GM18873 (cell line): ENCODE results near the gene C1QL1.

ENCODE experiments used
- ATAC-seq: cut with Tn5 transposase; IDR thresholded peaks from one replicate; pipeline ENCODE4 v1.9.1; 2021; ENCODE audit warnings: mild to moderate bottlenecking, moderate library complexity, moderate number of reproducible peaks; ENCODE audit not compliant: unreplicated experiment, low FRiP score

The C1QL1 gene

DNA sequence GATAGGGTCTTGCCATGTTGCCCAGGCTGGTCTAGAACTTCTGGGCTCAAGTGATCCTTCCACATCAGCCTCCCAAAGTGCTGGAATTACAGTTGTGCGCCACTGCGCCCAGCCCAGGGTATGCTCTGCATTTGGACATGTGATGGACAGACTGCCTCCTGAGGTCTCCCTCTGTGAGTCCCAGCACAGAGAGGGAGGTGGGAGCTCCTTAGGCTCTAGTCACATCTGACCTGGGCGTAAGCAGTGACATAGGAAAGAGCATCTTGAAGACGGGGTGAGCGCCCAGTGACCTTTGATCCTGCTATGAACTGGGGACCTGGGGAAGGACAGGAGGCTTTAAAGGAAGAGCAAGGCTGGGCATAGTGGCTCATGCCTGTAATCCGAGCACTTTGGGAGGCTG lies 50.6 kb downstream of the C1QL1 start:
- no peak for ATAC-seq

DNA sequence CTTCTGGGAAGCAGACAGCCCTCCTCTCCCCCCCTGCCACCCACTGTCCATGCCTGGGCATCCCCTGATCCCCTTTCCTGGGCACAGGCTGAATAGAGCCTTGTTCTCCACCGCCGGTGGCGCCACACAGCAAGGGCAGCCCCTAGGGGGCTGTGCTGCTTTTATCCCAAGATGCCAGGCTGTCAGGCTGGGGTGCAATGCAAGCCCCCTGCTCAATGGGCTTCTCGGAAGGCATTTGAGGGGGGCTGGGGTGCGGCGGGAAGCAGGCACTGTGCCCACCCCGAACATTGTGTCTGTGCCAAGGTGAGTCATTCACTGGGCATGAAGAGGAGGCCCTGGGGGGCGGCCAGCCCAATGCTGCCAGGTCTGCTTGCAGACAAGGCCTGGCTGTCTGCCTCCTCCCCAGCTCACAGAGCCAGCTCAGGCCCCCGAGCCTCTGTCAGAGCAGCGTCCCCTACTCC lies 51.3 kb downstream of the C1QL1 start:
- no peak for ATAC-seq

DNA sequence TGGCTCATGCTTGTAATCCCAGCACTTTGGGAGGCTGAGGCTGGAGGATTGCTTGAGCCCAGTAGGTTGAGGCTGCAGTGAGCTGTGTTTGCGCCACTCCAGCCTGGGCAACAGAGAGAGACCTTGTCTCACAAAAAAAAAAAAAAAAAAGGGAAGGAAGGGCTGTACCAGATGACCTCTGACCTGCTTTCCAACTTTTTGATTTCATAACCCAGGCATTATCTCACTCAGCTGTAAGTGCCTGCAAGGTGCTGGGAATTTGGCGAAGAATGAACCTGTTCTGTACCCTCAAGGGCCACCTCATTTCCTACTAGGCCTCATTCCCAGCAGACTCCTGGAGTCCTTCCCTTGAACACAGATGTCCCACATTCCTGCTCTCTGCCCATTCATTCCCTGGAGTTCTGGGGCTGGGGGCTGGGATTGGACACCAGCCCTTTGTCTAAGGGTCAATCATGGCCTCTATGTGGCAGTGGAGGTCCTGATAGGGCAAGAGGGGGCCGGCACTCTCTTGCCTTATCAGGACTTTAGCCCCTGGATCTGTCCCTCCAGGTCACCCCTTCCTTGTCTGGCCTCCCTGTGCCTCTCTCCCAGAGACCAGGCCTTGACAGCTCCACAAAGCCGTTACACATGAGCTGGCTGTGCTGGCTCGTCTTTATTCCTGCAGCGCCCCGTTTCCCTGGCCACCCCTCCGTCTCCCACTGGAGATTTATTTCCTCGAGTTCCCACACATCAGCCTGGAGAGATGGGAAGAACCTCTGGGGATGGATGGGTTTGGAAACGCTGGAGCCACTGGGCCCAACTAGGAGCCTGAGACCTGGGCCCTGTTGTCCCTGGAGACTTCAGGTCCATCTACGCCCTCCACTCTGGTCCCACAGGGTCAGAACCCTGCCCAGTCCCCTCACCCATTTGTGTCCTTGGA lies 52.0 kb downstream of the C1QL1 start:
- ATAC-seq = no peak

DNA sequence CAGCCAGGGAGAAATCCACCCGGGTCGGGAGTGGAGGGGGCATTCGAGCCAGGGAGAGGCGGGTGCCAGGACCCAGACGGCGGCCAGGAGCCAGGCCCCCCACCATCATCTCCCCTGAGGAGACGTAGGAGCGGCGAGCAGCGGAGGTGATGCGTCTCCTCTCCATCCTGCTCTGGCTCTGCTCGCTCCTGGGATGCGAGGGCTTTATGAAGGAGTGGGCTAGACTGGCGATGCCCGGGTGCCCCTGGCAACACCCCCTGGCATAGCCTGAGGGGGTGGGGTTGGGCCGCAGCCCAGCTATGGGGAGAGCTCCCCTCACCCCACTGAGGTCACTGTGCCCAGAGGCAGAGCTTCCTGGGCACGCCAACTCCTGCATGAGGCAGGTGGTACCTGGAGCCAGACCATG lies 52.8 kb downstream of the C1QL1 start, which contains the start of gene GFAP:
Gene GFAP (minus strand): TSS at position 180 of the 406 bp plus-strand sequence. CDS start 14 bp downstream, at position 166.
- ATAC-seq = no peak

DNA sequence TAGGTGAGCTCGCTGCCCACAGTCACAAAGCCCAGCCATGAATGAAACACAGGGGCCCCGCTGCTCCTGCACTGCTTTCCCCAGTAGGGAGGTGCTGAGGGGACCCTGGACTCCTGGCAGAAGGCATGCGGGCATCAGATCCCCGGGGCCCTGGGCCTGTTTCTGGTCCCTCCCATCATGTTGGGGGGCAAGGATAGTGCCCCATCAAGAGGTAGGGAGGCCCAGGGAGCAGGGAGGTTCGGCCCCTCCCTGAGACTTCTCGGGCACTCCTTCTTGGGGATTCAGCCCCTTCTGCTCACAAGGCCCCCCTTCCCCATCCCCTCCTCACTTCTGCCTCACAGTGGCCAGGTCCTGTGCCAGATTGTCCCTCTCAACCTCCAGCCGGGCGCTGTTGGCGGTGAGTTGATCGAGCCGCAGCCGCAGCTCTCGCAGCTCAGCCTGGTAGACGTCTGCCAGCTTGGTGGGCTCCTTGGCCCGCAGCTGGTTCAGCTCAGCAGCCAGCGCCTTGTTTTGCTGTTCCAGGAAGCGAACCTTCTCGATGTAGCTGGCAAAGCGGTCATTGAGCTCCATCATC lies 53.3 kb downstream of the C1QL1 start:
- no peak for ATAC-seq

DNA sequence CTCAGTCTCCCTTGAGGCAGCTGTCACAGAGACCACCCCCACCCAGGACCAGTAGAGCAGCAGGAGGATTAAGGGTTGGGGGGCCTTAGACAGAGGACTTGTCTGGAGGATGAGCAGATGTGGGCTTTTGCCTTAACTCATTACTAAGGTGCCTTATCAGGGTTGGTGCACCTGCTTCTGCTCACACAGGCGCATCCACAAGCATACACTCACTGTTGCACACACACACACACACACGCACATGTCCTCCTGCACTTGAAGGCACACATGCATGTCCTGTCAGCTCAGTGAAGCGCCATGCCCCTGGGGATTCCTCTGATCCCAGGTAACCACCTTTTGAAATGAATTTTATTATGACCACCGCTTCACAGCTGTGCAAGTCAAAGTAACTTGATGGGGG lies 54.0 kb downstream of the C1QL1 start:
- no peak for ATAC-seq

DNA sequence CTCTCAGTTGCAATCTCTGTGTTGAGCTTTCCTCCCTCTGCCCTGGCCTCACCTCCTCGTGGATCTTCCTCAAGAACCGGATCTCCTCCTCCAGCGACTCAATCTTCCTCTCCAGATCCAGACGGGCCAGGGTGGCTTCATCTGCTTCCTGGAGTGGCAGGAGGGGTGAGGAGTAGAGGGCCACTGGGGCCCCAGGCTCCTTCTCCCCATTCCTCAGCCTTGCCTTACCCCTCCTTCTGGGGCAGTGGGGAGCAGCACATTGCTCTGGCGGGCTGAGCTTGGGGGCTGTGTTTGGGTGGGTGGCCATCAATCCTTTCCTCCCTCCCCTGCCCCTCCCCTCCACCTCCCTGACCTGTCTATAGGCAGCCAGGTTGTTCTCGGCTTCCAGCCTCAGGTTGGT lies 54.4 kb downstream of the C1QL1 start:
- no peak for ATAC-seq

DNA sequence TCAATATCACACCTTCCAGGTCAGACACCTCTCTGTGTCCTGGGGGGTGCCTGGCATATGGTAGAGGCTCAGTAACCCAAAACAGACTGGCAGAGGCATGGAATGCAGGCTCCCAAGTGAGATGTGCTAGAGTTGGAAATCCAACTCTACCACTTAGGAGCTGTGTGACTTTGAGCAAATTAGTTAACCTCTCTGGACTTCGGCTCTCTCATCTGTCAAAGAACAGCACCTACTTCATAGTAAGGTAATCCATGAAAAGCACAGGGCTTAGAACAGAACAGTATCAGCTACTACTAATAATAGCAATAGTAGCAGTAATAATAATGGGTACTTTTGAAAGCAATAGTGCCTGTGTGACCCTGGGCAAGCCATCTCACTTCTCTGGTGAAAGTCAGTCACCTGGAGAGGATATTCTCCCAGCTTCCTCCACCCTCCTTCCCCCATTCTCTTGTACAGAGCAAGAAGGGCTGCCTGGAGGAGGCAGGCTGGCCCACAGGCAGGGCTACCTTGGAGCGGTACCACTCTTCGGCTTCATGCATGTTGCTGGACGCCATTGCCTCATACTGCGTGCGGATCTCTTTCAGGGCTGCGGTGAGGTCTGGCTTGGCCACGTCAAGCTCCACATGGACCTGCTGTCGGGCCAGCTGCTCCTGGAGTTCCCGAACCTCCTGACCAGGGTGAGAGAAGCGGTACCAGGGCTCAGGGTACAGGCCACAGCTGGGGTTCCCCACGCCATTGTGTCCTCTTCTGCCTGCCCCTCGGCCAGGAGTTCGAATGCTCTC lies 55.1 kb downstream of the C1QL1 start:
- no peak for ATAC-seq

DNA sequence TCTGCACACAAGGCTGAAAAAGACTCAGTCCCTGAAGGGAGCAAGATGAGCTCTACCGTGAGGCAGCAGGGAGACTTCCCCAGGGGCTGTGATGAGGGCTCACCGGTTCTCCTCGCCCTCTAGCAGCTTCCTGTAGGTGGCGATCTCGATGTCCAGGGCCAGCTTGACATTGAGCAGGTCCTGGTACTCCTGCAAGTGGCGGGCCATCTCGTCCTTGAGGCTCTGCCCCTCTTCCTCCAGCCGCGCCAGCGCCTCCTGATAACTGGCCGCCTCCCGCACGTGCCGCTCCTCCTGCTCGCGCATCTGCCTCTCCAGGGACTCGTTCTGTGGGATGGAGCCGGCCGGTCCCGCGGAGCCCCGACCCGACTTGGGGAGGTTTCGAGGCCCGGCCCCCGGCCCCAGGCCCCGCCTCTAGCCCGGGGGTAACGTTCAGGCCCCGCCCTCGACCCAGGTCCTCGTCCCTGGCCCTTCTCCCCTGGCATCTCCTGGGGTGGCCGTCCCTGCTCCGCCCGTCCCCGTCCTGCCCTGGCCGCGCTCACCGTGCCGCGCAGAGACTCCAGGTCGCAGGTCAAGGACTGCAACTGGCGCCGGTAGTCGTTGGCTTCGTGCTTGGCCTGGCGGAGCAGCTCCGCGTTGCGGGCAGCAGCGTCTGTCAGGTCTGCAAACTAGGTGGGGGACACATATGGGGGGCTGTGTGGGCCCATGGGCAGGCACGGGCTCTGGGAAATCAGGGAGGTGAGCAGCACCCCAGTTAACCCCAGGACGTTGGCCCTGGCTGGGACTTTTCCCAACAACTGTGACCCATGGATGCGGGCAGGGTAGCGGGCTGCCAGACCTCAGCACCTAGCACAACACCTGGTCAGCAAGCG lies 56.7 kb downstream of the C1QL1 start:
- no peak for ATAC-seq

DNA sequence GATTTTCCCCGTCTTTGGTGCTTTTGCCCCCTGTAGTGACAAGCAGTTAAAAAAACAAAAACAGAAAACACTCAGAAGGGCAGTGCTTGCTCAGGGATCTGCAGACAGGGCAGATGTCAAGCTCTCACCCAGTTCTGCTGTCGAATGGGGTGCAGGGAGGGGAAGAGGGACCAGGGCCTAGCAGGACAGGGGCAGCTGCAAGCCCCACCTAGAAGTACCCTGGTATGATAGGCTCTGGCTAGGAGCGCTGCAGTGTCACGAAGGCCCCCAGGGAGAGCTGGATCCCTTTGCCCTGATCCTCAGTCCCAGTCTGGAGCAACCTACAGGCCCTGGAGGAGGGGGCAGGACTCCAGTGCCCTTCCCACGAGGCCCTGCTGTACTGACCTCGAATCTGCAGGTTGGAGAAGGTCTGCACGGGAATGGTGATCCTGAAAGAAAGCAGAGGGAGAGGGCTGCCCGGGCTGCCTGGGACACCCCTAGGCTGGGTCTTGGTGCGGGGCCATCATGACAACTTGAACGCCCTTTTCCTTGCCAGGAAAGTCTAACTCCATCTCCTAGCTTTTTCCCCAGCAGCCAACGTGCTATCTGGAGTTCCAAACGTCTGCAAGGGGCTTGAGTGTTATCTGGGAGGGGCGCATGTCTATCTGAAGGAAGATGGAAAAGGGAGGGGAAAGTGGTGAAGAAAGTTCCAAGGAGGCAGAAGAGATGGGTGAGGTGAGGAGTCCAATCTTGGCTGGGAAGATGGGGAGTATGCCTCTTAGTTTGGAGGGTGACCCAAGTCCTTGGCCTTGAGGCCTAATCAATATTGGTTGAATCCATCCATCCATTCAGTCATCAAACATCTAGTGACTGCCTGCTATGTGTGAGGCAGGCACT lies 57.6 kb downstream of the C1QL1 start:
- ATAC-seq = no peak
